OCI-LY3 (cell line): ENCODE data around the gene CRAMP1.
A peak's percentile ranks its signal among the peaks of the same experiment; 100 is the strongest.

Experiments
- H2AFZ ChIP-seq: fragments of 200-600, 300-600 bp; shearing (Covaris generic); 2 replicates; pipeline ENCODE4 v1.6.0; 2014; ENCODE audit warnings: antibody characterized with exemption, low read depth, low read length
- H3K27ac ChIP-seq: fragments of 200-600, 300-600 bp; sonication (generic); 2 replicates; pipeline ENCODE4 v1.5.1; 2014; ENCODE audit warnings: mild to moderate bottlenecking, low read length, moderate library complexity, mixed read lengths
- H3K27me3 ChIP-seq: fragments of 200-600, 300-600 bp; sonication (generic); 2 replicates; pipeline ENCODE4 v1.6.1; 2014; ENCODE audit warnings: low read depth, low read length, mixed read lengths
- H3K36me3 ChIP-seq: fragments of 200-600, 300-600 bp; sonication (generic); replicated peaks from 2 replicates; pipeline ENCODE3; 2014; ENCODE audit warnings: low read depth, low read length, mixed read lengths
- H3K4me1 ChIP-seq: fragments of 300-600, 200-600 bp; sonication (generic); 2 replicates; pipeline ENCODE4 v1.6.1; 2014; ENCODE audit warnings: low read length, mixed read lengths
- H3K4me2 ChIP-seq: fragments of 200-600, 300-600 bp; sonication (generic); 2 replicates; pipeline ENCODE4 v1.6.1; 2014; ENCODE audit warnings: low read length, mixed read lengths
- H3K4me3 ChIP-seq: fragments of 300-600, 200-600 bp; sonication (generic); 2 replicates; pipeline ENCODE4 v1.5.1; 2014; ENCODE audit warnings: antibody characterized with exemption, mild to moderate bottlenecking, low read length, moderate library complexity
- H3K79me2 ChIP-seq: fragments of 300-600, 200-600 bp; shearing (Covaris generic); 2 replicates; pipeline ENCODE4 v1.6.1; 2014; ENCODE audit warnings: mild to moderate bottlenecking, low read length, mixed read lengths
- H3K9ac ChIP-seq: fragments of 300-600, 200-600 bp; shearing (Covaris generic); 2 replicates; pipeline ENCODE4 v1.6.0; 2014; ENCODE audit warnings: mild to moderate bottlenecking, low read length, moderate library complexity
- H3K9me3 ChIP-seq: fragments of 200-600, 300-600 bp; shearing (Covaris generic); 2 replicates; pipeline ENCODE4 v1.6.1; 2014; ENCODE audit warnings: low read length, mixed read lengths; ENCODE audit not compliant: insufficient read depth
- H4K20me1 ChIP-seq: fragments of 200-600, 300-600 bp; sonication (generic); 2 replicates; pipeline ENCODE4 v1.6.1; 2016; ENCODE audit warnings: low read length, mixed read lengths; ENCODE audit not compliant: insufficient read depth
- CTCF ChIP-seq: fragments of 200-600, 300-600 bp; sonication (generic); IDR thresholded peaks from 2 replicates; pipeline ENCODE4 v1.5.1; 2014; ENCODE audit warnings: antibody characterized with exemption, low read length, low read depth
- EZH2phosphoT487 ChIP-seq: fragments of 200-600 bp; shearing (Covaris generic); IDR thresholded peaks from 2 replicates; pipeline ENCODE4 v1.6.1; 2018; ENCODE audit warnings: antibody characterized with exemption, mixed run types, low read depth

CRAMP1 gene

GRCh38 chr16:1602285-1602684, 9.9 kb upstream of the CRAMP1 start:
- Histone ChIP-seq H3K36me3 (no peaks in the 10 kb centered on the region), H3K27me3 (no peaks in the 10 kb centered on the region), H3K9me3 (no peaks in the 10 kb centered on the region), H3K27ac (no peak overlapping the region), H2AFZ (no peak overlapping the region), H4K20me1 (no peaks in the 10 kb centered on the region), H3K4me3 (no peak overlapping the region), H3K9ac (no peak overlapping the region), H3K79me2 (no peaks in the 10 kb centered on the region), H3K4me1 (no peaks in the 10 kb centered on the region), H3K4me2 (no peak overlapping the region)
- TF ChIP-seq CTCF, result no peak
- TF ChIP-seq EZH2phosphoT487, result no peak

- H3K79me2 ChIP-seq, result no peaks in the 10 kb centered on the region
- H3K36me3 ChIP-seq, result no peaks in the 10 kb centered on the region
- H3K4me3 ChIP-seq, result no peak overlapping the region
- no peak overlapping the region for H3K27ac ChIP-seq
- H3K27me3 ChIP-seq, result no peaks in the 10 kb centered on the region
- H4K20me1 ChIP-seq, result no peaks in the 10 kb centered on the region
- H3K9ac ChIP-seq, result no peak overlapping the region
- no peak overlapping the region for H2AFZ ChIP-seq
- H3K9me3 ChIP-seq, result no peaks in the 10 kb centered on the region
- TF ChIP-seq EZH2phosphoT487 (no peak), CTCF (no peak)
- no peak overlapping the region for H3K4me2 ChIP-seq
- H3K4me1 ChIP-seq, result peaks cover 14% of the 10 kb centered on the region
These were observed 5.4 kb upstream of the CRAMP1 start for GRCh38 chr16:1606774-1607173.

- Histone ChIP-seq H3K4me1 (peaks cover 14% of the 10 kb centered on the region), H4K20me1 (no peaks in the 10 kb centered on the region), H3K36me3 (no peaks in the 10 kb centered on the region), H3K9me3 (no peaks in the 10 kb centered on the region), H3K27me3 (no peaks in the 10 kb centered on the region), H3K4me2 (no peak overlapping the region), H3K4me3 (no peak overlapping the region), H2AFZ (no peak overlapping the region), H3K27ac (no peak overlapping the region), H3K79me2 (peaks cover 7% of the 10 kb centered on the region), H3K9ac (no peak overlapping the region)
- no peak for TF ChIP-seq CTCF
- no peak for TF ChIP-seq EZH2phosphoT487
These were observed 4.2 kb upstream of the CRAMP1 start for GRCh38 chr16:1607971-1608370.

GRCh38 chr16:1610071-1610898, 1.9 kb upstream of the CRAMP1 start:
- Histone ChIP-seq H3K4me2 (peak overlapping the region; percentile 65), H3K27me3 (no peaks in the 10 kb centered on the region), H3K4me3 (peak overlapping the region; percentile 89), H3K27ac (no peak overlapping the region), H3K9me3 (no peaks in the 10 kb centered on the region), H3K79me2 (peaks cover 29% of the 10 kb centered on the region), H4K20me1 (no peaks in the 10 kb centered on the region), H3K9ac (peak overlapping the region; percentile 58), H3K4me1 (peaks cover 17% of the 10 kb centered on the region), H2AFZ (peak overlapping the region; percentile 27; the same call in 1 of the 2 replicates), H3K36me3 (no peaks in the 10 kb centered on the region)
- TF ChIP-seq EZH2phosphoT487 (no peak), CTCF (no peak)
